Spleen (tissue), 11 donors: ENCODE results near the gene ZMYM1. TPM values are rescaled to one million over a fixed set of nuclear protein-coding genes. Genes with fewer than 3 reads are reported as not detected.
"Not testable (repeated sequence)": the region's sequence is repeated elsewhere in the genome, so short reads cannot be mapped to it uniquely, and the experiment has no call there.

Source experiments
- DNase-seq: peaks from one replicate; pipeline ENCODE4 v3.0.0-alpha.2; 2020
- H3K27ac ChIP-seq, 8 donors: fragments of 200-600 bp; sonication (generic) in 7 of 8; 1 replicate in 4 of 8; 2 replicates in 4 of 8; pipeline versions ENCODE4 v1.5.0 to v1.8.0; 2016 to 2021; ENCODE audit warnings: inconsistent platforms in 4 of 8, mild to moderate bottlenecking in 4 of 8, moderate library complexity in 1 of 8
- H3K27me3 ChIP-seq, 7 donors: fragments of 200-600 bp; sonication (generic) in 6 of 7; replicated peaks in 1 of 7; 1 replicate in 4 of 7; 2 replicates in 3 of 7; pipeline versions ENCODE4 v1.5.0 to v1.8.0; 2016 to 2021; ENCODE audit warnings: inconsistent platforms in 3 of 7, mild to moderate bottlenecking in 1 of 7
- H3K36me3 ChIP-seq, 6 donors: fragments of 200-600 bp; sonication (generic) in 5 of 6; 1 replicate in 4 of 6; 2 replicates in 2 of 6; pipeline versions ENCODE4 v1.5.0 to v1.8.0; 2016 to 2021; ENCODE audit warnings: inconsistent platforms in 2 of 6
- H3K4me1 ChIP-seq, 6 donors: fragments of 200-600 bp; sonication (generic) in 5 of 6; 1 replicate in 3 of 6; 2 replicates in 3 of 6; pipeline versions ENCODE4 v1.5.0 to v1.8.0; 2016 to 2021; ENCODE audit warnings: inconsistent platforms in 3 of 6
- H3K4me3 ChIP-seq, 8 donors: fragments of 200-600 bp; sonication (generic) in 7 of 8; 1 replicate in 4 of 8; 2 replicates in 4 of 8; pipeline versions ENCODE4 v1.5.0 to v1.8.0; 2016 to 2021; ENCODE audit warnings: inconsistent platforms in 4 of 8, mild to moderate bottlenecking in 4 of 8, moderate library complexity in 2 of 8
- H3K9me3 ChIP-seq, 8 donors: fragments of 200-600 bp; sonication (generic) in 7 of 8; 1 replicate in 4 of 8; 2 replicates in 4 of 8; pipeline versions ENCODE4 v1.5.0 to v1.8.0; 2016 to 2021; ENCODE audit warnings: inconsistent platforms in 4 of 8
- CTCF ChIP-seq, 11 experiments: fragments of 200-600 bp in 7 of 11; fragments of 450-650 bp in 4 of 11; sonication (generic) in 4 of 11; IDR thresholded peaks in 8 of 11; conservative IDR thresholded peaks in 3 of 11; 1 replicate in 7 of 11; 2 replicates in 4 of 11; pipeline versions ENCODE4 v1.4.0 to v1.8.0; 2016 to 2021; ENCODE audit warnings: antibody characterized with exemption in 11 of 11, inconsistent platforms in 4 of 11, mild to moderate bottlenecking in 1 of 11
- POLR2A ChIP-seq, 3 donors: fragments of 450-650 bp; IDR thresholded peaks; one replicate each; pipeline ENCODE4 v1.5.1; 2017; ENCODE audit warnings: antibody characterized with exemption in 3 of 3, mild to moderate bottlenecking in 1 of 3
- POLR2AphosphoS5 ChIP-seq, 3 donors: sonication (generic); formaldehyde crosslinking; IDR thresholded peaks; one replicate each; pipeline ENCODE4 v1.5.1; 2017; ENCODE audit warnings: antibody characterized with exemption in 3 of 3
- WGBS, 5 donors: extraction: QIAGEN DNeasy Blood & Tissue Kit in 3 of 5; methylation state at CpG; one replicate each; pipeline versions ENCODE4 v1.1.5 to v1.1.7; 2013 to 2018; 5-methylcytosine and 5-hydroxymethylcytosine counted together
- intact Hi-C: fragments of 100-400 bp; cut with DNase I; formaldehyde crosslinking; loops from one replicate; pipeline ENCODE4 v1.15.0; 2023; ENCODE audit warnings: low total_unique reads
- polyA plus RNA-seq, 3 donors: library from polyadenylated mRNA; stranded (reverse); fragments of 200-250 nt; gene quantifications; one replicate each; pipeline ENCODE4 v1.2.1, GENCODE V29; 2013
- total RNA-seq, 7 donors: library from RNA; depleted of rRNA in 3 of 7; stranded (reverse); fragments of >200 nt in 3 of 7; fragmentation: NEBNext Ultra II Directional in 4 of 7; extraction: Animal tissue kit (Norgen Biotek cat#: 25700) in 4 of 7; gene quantifications; one replicate each; pipeline versions ENCODE4 v1.1.0 to v1.2.1, GENCODE V29; 2016 to 2021
- donor health status: healthy with polysubstance abuse.
- donor health status: DM: no; HTN: no; CAD: no; lungs with moderate emphysema.
- donor health status: DM: no; HTN: no; CAD: no.
- donor health status: Bipolar disorder and iron deficiency.
- donor health status: healthy.
- donor health status: DM: no; HTN: no; CAD: no.
- donor health status: DM: yes; HTN: yes; CAD: no.

Gene ZMYM1
- total and polyA plus RNA-seq, 10 donors, result 3.0 to 21.7 (median 17.4) TPM

- H3K36me3 ChIP-seq, H3K27me3 ChIP-seq, H3K4me1 ChIP-seq, H3K9me3 ChIP-seq, DNase-seq, intact Hi-C loops: not testable (repeated sequence)
- H3K27ac ChIP-seq, result peak overlapping the region in 1 of 8 donors; percentile 7
- peak overlapping the region in 2 of 8 donors; percentile 8 to 27 for H3K4me3 ChIP-seq
- 65 to 84% (median 79%) methylated on average over 12 to 13 of the region's 13 CpGs for WGBS, 5 donors
- peak in 1 of 3 donors; percentile 24 for TF ChIP-seq POLR2AphosphoS5 (IDR thresholded peaks at IDR 0.05)
Observed at GRCh38 chr1:35145892-35146549, 66.8 kb downstream of the ZMYM1 start.

GRCh38 chr1:35151220-35151619, 72.0 kb downstream of the ZMYM1 start:
- 94 to 99% (median 98%) methylated on average over 5 of the region's 5 CpGs for WGBS, 5 donors
- H3K9me3 ChIP-seq, result peaks cover 0 to 9% (median 0%) of the 10 kb centered on the region in 8 donors
- H3K36me3 ChIP-seq, result no peaks in the 10 kb centered on the region
- intact Hi-C loops, result no loop called here
- peaks cover 0 to 5% (median 0%) of the 10 kb centered on the region in 7 donors for H3K27me3 ChIP-seq
- no peak for DNase-seq
- no peak overlapping the region for H3K4me3 ChIP-seq
- no peak overlapping the region for H3K27ac ChIP-seq
- TF ChIP-seq POLR2AphosphoS5 (IDR thresholded peaks at IDR 0.05), result no peak
- H3K4me1 ChIP-seq, result no peaks in the 10 kb centered on the region

GRCh38 chr1:35164893-35165292, 85.7 kb downstream of the ZMYM1 start:
- DNase-seq, result no peak
- H3K9me3 ChIP-seq, result peaks cover 0 to 28% (median 19%) of the 10 kb centered on the region in 8 donors
- no peak overlapping the region for H3K27ac ChIP-seq
- TF ChIP-seq POLR2A (IDR thresholded peaks at IDR 0.05), result no peak
- no peak for TF ChIP-seq CTCF (IDR thresholded peaks at IDR 0.05 in 8 of 11, conservative IDR thresholded peaks at IDR 0.05 in 3 of 11)
- no peak for TF ChIP-seq POLR2AphosphoS5 (IDR thresholded peaks at IDR 0.05)
- 98 to 99% (median 99%) methylated on average over 3 of the region's 3 CpGs for WGBS, 5 donors
- H3K4me3 ChIP-seq, result no peak overlapping the region
- intact Hi-C loops, result no loop called here
- no peaks in the 10 kb centered on the region for H3K4me1 ChIP-seq
- H3K36me3 ChIP-seq, result no peaks in the 10 kb centered on the region
- H3K27me3 ChIP-seq, result no peaks in the 10 kb centered on the region

Other genes starting within 250 kb of the ZMYM1 start
- gene SMIM12, start 219.6 kb upstream of the ZMYM1 start, total RNA-seq, result 10 to 100 TPM; 26.9 to 39.6 (median 35.6) TPM
- 10 to 100 TPM; 15.3 to 31.7 (median 28.1) TPM for gene SMIM12, start 219.6 kb upstream of the ZMYM1 start, polyA plus RNA-seq
- gene DLGAP3, start 149.7 kb upstream of the ZMYM1 start, total RNA-seq, result 1 to 10 TPM; 1.3 to 4.3 (median 2.5) TPM
- 1 to 10 TPM in 1 of 3 donors, under 1 TPM in 2; 0.54 to 1.8 (median 0.83) TPM for gene DLGAP3, start 149.7 kb upstream of the ZMYM1 start, polyA plus RNA-seq
- gene TMEM35B, start 94.0 kb upstream of the ZMYM1 start, total RNA-seq, result 10 to 100 TPM; 24.8 to 50.9 (median 33.5) TPM
- 10 to 100 TPM; 28.8 to 47.4 (median 34.8) TPM for gene TMEM35B, start 94.0 kb upstream of the ZMYM1 start, polyA plus RNA-seq
- 10 to 100 TPM; 24.2 to 40.6 (median 33.1) TPM for gene ZMYM6, start 47.4 kb upstream of the ZMYM1 start, total RNA-seq
- 10 to 100 TPM; 10.5 to 20.6 (median 14.1) TPM for gene ZMYM6, start 47.4 kb upstream of the ZMYM1 start, polyA plus RNA-seq
- gene SFPQ, start 113.8 kb downstream of the ZMYM1 start, total RNA-seq, result 100 to 1,000 TPM; 205 to 292 (median 275) TPM
- gene SFPQ, start 113.8 kb downstream of the ZMYM1 start, polyA plus RNA-seq, result 100 to 1,000 TPM; 171 to 220 (median 214) TPM
- 10 to 100 TPM; 31.2 to 70.2 (median 49.7) TPM for gene ZMYM4, start 189.3 kb downstream of the ZMYM1 start, total RNA-seq
- gene ZMYM4, start 189.3 kb downstream of the ZMYM1 start, polyA plus RNA-seq, result 10 to 100 TPM in 2 of 3 donors, 1 to 10 TPM in 1; 9.0 to 10.8 (median 10.7) TPM